Limb (tissue), 2 donors: ENCODE measurements around the gene GALR2.

Experiments
- DNase-seq, 2 donors: peaks; one replicate each; pipeline ENCODE4 v3.0.0-alpha.2; 2016; ENCODE audit errors: extremely low spot score in 2 of 2

The GALR2 gene

GRCh38 chr17:76079956-76080767 lies 5.6 kb downstream of the GALR2 start:
- no peak for DNase-seq

- DNase-seq = no peak
These were observed 6.2 kb downstream of the GALR2 start for GRCh38 chr17:76080768-76081287.

GRCh38 chr17:76081295-76082210 lies 7.0 kb downstream of the GALR2 start:
- no peak for DNase-seq

- DNase-seq = no peak
These were observed 8.0 kb downstream of the GALR2 start for GRCh38 chr17:76082326-76083251.

GRCh38 chr17:76083536-76084182 lies 9.1 kb downstream of the GALR2 start:
- DNase-seq = no peak

- no peak for DNase-seq
These were observed 10.6 kb downstream of the GALR2 start for GRCh38 chr17:76085066-76085730.

- no peak for DNase-seq
These were observed 11.3 kb downstream of the GALR2 start for GRCh38 chr17:76085731-76086366.

- no peak for DNase-seq
These were observed 11.8 kb downstream of the GALR2 start for GRCh38 chr17:76086384-76086783.

GRCh38 chr17:76087531-76087930 lies 12.9 kb downstream of the GALR2 start:
- no peak for DNase-seq

GRCh38 chr17:76088041-76088867 lies 13.7 kb downstream of the GALR2 start:
- DNase-seq = no peak

GRCh38 chr17:76088868-76089576 lies 14.4 kb downstream of the GALR2 start:
- no peak for DNase-seq

GRCh38 chr17:76089680-76090516 lies 15.3 kb downstream of the GALR2 start:
- DNase-seq = no peak

- DNase-seq = no peak
These were observed 16.0 kb downstream of the GALR2 start for GRCh38 chr17:76090517-76091129.

GRCh38 chr17:76091526-76092286 lies 17.1 kb downstream of the GALR2 start:
- no peak for DNase-seq

GRCh38 chr17:76092526-76093413 lies 18.2 kb downstream of the GALR2 start:
- DNase-seq = no peak
